ENCODE data around the gene KCNN3.

Gene KCNN3

DNA sequence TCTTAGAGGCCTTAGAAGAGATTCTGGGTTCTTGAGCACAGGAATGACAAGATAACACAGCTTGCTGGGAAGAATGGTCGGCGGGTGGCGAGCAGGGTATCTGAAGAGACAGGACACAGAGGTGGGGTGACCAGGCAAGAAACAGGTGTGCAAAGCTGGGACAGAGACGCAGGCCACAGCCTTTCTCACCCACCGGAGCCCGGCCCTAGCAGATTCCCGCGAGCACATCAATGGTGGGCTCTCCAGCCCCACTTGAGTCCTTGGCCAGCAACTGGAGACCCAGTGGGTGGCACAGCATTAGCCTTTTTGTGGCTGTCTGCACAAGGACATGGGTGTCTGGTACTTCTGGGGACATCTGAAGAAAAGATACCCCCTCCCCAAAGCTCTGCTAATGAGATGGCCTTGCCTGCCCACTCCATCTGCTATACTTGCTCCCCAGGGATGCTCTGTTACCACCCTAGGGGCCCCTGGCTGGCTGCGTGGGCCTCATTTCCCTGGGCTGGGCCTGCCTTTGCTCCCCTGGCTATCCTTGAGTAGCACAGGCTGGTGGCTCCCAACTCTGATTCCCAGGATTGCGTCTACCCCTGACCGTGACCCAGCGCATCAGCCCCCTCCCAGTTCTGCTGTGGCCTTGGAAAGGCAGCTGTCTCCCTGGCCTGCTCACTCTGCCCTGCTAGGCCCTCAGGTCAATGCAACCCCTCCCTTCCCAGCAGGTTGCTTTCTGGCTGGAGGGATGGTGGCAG is 134.8 kb downstream of the KCNN3 start:
- H3K27ac Mint-ChIP-seq, result peak overlapping the region; percentile 61
- H3K9me3 Mint-ChIP-seq, result no peaks in the 10 kb centered on the region
- H3K4me1 Mint-ChIP-seq (ENCODE audit: low read depth), result peaks cover 33% of the 10 kb centered on the region
- H3K27me3 Mint-ChIP-seq (ENCODE audit: low read depth), result peaks cover 35% of the 10 kb centered on the region
- no peak overlapping the region for H3K4me3 Mint-ChIP-seq
- H3K36me3 Mint-ChIP-seq (ENCODE audit: low read depth), result peaks cover 4% of the 10 kb centered on the region

DNA sequence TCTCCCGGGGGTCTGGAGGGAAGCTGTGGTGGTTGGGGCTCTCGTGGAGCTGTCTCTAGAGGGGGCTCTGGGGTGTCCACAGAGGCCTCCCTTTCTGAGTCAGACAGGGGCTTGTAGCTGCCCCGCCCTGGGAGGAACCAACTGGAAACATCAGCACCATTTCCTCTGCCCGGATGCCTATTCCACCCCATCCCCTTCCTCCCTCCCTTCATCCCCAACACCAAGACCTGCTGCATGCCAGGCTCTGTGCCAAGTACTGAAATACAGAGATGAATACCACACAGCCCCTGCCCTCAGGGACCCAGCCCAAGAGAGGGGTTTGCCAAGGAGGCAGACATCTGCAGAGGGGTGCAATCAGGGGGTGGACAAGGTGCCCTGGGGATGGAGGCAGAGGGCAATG is 136.5 kb downstream of the KCNN3 start:
- H3K4me1 Mint-ChIP-seq (ENCODE audit: low read depth), result peaks cover 40% of the 10 kb centered on the region
- H3K4me3 Mint-ChIP-seq, result no peak overlapping the region
- H3K36me3 Mint-ChIP-seq (ENCODE audit: low read depth), result peaks cover 4% of the 10 kb centered on the region
- H3K9me3 Mint-ChIP-seq, result no peaks in the 10 kb centered on the region
- H3K27me3 Mint-ChIP-seq (ENCODE audit: low read depth), result peaks cover 30% of the 10 kb centered on the region
- H3K27ac Mint-ChIP-seq, result no peak overlapping the region

GRCh38 chr1:154730986-154731489 is 139.0 kb downstream of the KCNN3 start:
- Mint-ChIP-seq H3K27me3 (ENCODE audit: low read depth) (peaks cover 25% of the 10 kb centered on the region), H3K27ac (peak overlapping the region; percentile 9), H3K36me3 (ENCODE audit: low read depth) (no peaks in the 10 kb centered on the region), H3K9me3 (no peaks in the 10 kb centered on the region), H3K4me3 (no peak overlapping the region), H3K4me1 (ENCODE audit: low read depth) (peaks cover 37% of the 10 kb centered on the region)

DNA sequence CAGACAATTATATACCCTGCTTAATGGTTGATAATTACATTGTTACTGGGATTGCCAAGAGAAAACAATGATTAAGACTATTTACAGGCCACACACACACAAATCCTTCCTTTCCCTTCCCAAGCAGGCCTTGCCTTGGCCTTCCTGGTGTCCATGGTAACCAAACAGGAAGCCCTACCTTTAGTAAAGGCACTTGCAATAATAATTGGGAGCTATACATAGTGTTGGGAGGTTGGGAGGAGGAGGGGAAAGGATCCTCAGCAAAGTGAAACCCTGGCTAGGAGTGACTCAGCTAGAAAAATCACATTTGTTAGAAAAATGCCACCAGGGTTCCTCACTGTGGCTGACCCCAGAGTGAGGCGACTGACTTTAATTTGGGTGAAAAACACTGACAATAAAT is 139.8 kb downstream of the KCNN3 start:
- H3K4me3 Mint-ChIP-seq, result no peak overlapping the region
- H3K9me3 Mint-ChIP-seq, result no peaks in the 10 kb centered on the region
- H3K27me3 Mint-ChIP-seq (ENCODE audit: low read depth), result peaks cover 25% of the 10 kb centered on the region
- H3K27ac Mint-ChIP-seq, result no peak overlapping the region
- H3K36me3 Mint-ChIP-seq (ENCODE audit: low read depth), result no peaks in the 10 kb centered on the region
- peaks cover 32% of the 10 kb centered on the region for H3K4me1 Mint-ChIP-seq (ENCODE audit: low read depth)

GRCh38 chr1:154729577-154729976 is 140.5 kb downstream of the KCNN3 start:
- Mint-ChIP-seq H3K4me1 (ENCODE audit: low read depth) (peaks cover 32% of the 10 kb centered on the region), H3K4me3 (no peak overlapping the region), H3K9me3 (no peaks in the 10 kb centered on the region), H3K27me3 (ENCODE audit: low read depth) (peaks cover 25% of the 10 kb centered on the region), H3K27ac (no peak overlapping the region), H3K36me3 (ENCODE audit: low read depth) (no peaks in the 10 kb centered on the region)

DNA sequence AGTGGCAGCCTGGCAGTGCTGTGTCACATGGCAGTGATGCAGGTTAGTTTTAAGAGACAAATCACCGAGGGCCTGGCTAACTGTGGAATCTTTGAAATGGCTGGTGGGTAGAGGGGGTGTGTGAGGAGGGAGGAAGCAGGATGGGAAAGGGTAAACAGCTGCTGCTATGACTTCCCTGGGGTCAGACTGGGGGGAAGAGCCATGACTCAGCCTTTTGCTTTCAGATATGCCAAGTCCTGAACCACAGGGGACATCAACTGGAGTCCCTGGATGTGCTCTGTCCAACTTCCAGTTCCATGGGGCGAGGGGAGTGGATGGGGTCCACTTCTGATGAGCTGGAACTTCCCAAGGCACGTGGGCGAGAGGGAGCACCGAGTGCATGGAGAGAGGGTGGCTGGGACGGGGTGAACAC is 141.0 kb downstream of the KCNN3 start:
- no peaks in the 10 kb centered on the region for H3K36me3 Mint-ChIP-seq (ENCODE audit: low read depth)
- no peaks in the 10 kb centered on the region for H3K9me3 Mint-ChIP-seq
- H3K4me3 Mint-ChIP-seq, result no peak overlapping the region
- H3K27me3 Mint-ChIP-seq (ENCODE audit: low read depth), result peaks cover 28% of the 10 kb centered on the region
- H3K27ac Mint-ChIP-seq, result peak overlapping the region; percentile 45
- H3K4me1 Mint-ChIP-seq (ENCODE audit: low read depth), result peaks cover 31% of the 10 kb centered on the region

DNA sequence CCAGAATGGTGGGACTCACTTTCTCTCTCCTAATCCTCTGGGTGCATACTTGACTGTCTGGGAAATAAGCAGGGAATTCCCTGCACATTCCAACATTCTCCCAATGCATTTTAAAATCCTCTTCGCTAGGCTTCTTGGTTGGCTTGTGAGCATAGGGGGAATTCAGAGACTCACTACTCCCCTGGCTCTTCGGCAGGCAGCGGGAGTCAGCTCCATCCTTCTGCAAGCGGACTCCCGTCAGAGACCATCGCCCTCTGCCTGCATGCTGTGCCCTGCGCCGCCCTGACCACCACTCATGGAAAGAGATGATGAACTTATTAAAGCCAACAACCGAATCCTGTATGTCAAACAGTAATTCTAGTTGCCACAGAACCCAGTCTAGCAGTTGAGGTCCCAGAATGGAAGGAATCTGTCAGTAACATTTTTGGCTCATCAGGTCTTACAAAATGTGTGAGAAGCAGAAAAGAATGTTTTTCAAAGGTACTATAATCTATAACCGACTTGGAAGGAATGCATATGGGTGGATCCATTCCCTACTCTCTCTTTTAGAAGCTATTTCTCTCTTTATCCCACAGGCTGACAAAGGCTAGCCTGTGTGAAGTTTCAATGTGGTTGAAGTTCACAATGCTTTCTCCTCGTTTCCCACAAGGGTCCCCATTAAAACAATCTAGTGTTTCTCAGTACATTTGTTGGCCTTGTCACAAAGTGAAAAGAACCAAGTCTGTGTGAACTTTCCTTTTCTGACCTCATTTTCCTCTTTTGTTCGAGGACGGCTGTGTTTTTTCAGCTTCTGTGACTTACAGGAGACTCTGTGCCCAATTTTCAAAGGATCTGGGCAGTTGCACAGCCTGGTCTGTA is 143.0 kb downstream of the KCNN3 start:
- H3K4me1 Mint-ChIP-seq (ENCODE audit: low read depth), result peaks cover 31% of the 10 kb centered on the region
- H3K4me3 Mint-ChIP-seq, result no peak overlapping the region
- peaks cover 24% of the 10 kb centered on the region for H3K27me3 Mint-ChIP-seq (ENCODE audit: low read depth)
- no peak overlapping the region for H3K27ac Mint-ChIP-seq
- no peaks in the 10 kb centered on the region for H3K36me3 Mint-ChIP-seq (ENCODE audit: low read depth)
- no peaks in the 10 kb centered on the region for H3K9me3 Mint-ChIP-seq

DNA sequence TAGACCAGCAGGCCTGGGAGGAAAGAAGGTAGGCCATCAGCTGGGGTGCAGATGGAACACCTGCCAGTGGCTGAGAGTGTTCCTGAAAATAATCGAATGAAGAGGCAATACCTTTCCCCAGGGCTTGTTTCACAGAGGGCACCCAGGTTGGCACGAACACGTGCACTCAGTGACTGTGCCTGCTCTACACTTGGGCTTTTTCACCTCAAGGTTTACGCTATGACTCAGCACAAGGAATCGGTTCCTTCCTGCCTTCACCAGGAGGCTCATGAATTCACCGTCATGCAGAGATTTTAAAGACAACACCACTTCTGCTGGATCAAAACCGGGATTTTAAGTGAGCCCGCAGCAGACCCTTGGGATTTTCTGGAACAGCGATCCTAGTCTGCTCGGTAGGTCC is 143.6 kb downstream of the KCNN3 start:
- Mint-ChIP-seq H3K27me3 (ENCODE audit: low read depth) (peaks cover 23% of the 10 kb centered on the region), H3K36me3 (ENCODE audit: low read depth) (no peaks in the 10 kb centered on the region)

GRCh38 chr1:154725865-154726264 is 144.2 kb downstream of the KCNN3 start:
- Mint-ChIP-seq H3K27ac (peak overlapping the region; percentile 26), H3K9me3 (no peaks in the 10 kb centered on the region), H3K4me1 (ENCODE audit: low read depth) (peaks cover 31% of the 10 kb centered on the region), H3K36me3 (ENCODE audit: low read depth) (no peaks in the 10 kb centered on the region), H3K27me3 (ENCODE audit: low read depth) (peaks cover 23% of the 10 kb centered on the region), H3K4me3 (no peak overlapping the region)

More for the DNA sequence above, 143.6 kb downstream of the KCNN3 start:
- Mint-ChIP-seq H3K9me3 (no peaks in the 10 kb centered on the region), H3K27ac (no peak overlapping the region), H3K4me1 (ENCODE audit: low read depth) (peaks cover 31% of the 10 kb centered on the region), H3K4me3 (no peak overlapping the region)

- H3K36me3 Mint-ChIP-seq (ENCODE audit: low read depth), result no peaks in the 10 kb centered on the region
- H3K27me3 Mint-ChIP-seq (ENCODE audit: low read depth), result peaks cover 7% of the 10 kb centered on the region
- H3K27ac Mint-ChIP-seq, result no peak overlapping the region
- H3K4me1 Mint-ChIP-seq (ENCODE audit: low read depth), result peaks cover 19% of the 10 kb centered on the region
- H3K9me3 Mint-ChIP-seq, result no peaks in the 10 kb centered on the region
- H3K4me3 Mint-ChIP-seq, result no peak overlapping the region
Observed at GRCh38 chr1:154720328-154721297, 149.5 kb downstream of the KCNN3 start.

GRCh38 chr1:154719586-154720327 is 150.3 kb downstream of the KCNN3 start:
- H3K4me3 Mint-ChIP-seq, result peak overlapping the region; percentile 21

GRCh38 chr1:154718566-154718965 is 151.5 kb downstream of the KCNN3 start:
- Mint-ChIP-seq H3K9me3 (no peaks in the 10 kb centered on the region), H3K27ac (no peak overlapping the region), H3K27me3 (ENCODE audit: low read depth) (peaks cover 3% of the 10 kb centered on the region), H3K4me1 (ENCODE audit: low read depth) (peaks cover 21% of the 10 kb centered on the region), H3K36me3 (ENCODE audit: low read depth) (no peaks in the 10 kb centered on the region), H3K4me3 (no peak overlapping the region)

More at GRCh38 chr1:154719586-154720327, 150.3 kb downstream of the KCNN3 start:
- Mint-ChIP-seq H3K9me3 (no peaks in the 10 kb centered on the region), H3K27ac (peak overlapping the region; percentile 45), H3K4me1 (ENCODE audit: low read depth) (peaks cover 21% of the 10 kb centered on the region), H3K36me3 (ENCODE audit: low read depth) (no peaks in the 10 kb centered on the region), H3K27me3 (ENCODE audit: low read depth) (peaks cover 7% of the 10 kb centered on the region)

DNA sequence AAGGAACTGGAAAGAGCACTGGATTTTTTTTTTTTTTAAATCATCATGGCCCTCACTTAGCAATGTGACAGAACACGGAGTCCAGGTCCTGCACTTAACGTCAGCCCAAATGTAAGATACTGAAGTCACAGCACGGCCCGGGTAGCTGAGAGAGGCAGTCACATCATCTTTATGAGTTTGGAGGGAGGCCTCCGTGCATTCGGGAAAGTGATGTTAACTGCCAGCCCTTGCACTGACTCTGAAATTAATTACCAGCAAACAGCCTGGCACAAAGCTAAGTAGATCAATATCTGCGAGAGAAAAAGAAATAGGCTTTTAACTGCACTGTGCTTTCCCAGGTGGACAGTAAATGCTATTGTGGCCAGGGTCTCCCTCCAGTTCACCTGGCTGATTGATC is 152.6 kb downstream of the KCNN3 start:
- H3K9me3 Mint-ChIP-seq, result no peaks in the 10 kb centered on the region
- peaks cover 11% of the 10 kb centered on the region for H3K27me3 Mint-ChIP-seq (ENCODE audit: low read depth)
- peaks cover 22% of the 10 kb centered on the region for H3K4me1 Mint-ChIP-seq (ENCODE audit: low read depth)
- no peaks in the 10 kb centered on the region for H3K36me3 Mint-ChIP-seq (ENCODE audit: low read depth)
- H3K27ac Mint-ChIP-seq, result no peak overlapping the region
- no peak overlapping the region for H3K4me3 Mint-ChIP-seq
